Measurements from ENCODE around the gene IL36RN. TPM values are rescaled to one million over a fixed set of nuclear protein-coding genes. Genes with fewer than 3 reads are reported as not detected.

IL36RN gene
- total and polyA plus RNA-seq, 12 donors: not detected

DNA sequence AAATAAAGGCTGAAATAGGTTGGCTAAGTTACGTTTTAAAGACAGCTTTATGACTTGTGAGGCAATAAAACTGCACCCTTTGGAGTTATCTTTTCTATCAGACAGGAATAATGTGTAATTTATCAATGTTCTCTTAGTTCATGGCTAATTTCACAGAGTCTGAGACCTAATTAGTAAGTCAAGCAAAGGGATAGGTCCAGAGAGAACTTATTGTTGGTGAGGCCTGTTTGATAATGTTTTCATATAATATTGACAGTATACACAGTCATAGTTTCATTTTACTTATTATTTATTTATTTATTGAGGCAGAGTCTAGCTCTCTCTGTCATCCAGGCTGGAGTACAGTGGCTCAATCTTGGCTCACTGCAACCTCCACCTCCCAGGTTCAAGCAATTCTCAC, 1.9 kb upstream of the IL36RN start:
- Histone ChIP-seq H3K4me3 (no peak overlapping the region), H3K4me1 (replicated peaks in 1 of 2) (no peaks in the 10 kb centered on the region), H3K36me3 (replicated peaks in 1 of 2) (no peaks in the 10 kb centered on the region), H3K27ac (no peak overlapping the region), H3K9me3 (replicated peaks in 1 of 3) (no peaks in the 10 kb centered on the region), H3K27me3 (peaks cover 3% of the 10 kb centered on the region)
- 62 to 74% (median 66%) methylated on average over 1 of the region's 1 CpG for WGBS, 4 donors
- TF ChIP-seq, protein P1, sequence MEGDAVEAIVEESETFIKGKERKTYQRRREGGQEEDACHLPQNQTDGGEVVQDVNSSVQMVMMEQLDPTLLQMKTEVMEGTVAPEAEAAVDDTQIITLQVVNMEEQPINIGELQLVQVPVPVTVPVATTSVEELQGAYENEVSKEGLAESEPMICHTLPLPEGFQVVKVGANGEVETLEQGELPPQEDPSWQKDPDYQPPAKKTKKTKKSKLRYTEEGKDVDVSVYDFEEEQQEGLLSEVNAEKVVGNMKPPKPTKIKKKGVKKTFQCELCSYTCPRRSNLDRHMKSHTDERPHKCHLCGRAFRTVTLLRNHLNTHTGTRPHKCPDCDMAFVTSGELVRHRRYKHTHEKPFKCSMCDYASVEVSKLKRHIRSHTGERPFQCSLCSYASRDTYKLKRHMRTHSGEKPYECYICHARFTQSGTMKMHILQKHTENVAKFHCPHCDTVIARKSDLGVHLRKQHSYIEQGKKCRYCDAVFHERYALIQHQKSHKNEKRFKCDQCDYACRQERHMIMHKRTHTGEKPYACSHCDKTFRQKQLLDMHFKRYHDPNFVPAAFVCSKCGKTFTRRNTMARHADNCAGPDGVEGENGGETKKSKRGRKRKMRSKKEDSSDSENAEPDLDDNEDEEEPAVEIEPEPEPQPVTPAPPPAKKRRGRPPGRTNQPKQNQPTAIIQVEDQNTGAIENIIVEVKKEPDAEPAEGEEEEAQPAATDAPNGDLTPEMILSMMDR (IDR thresholded peaks at IDR 0.05): no peak
- TF ChIP-seq POLR2A (IDR thresholded peaks at IDR 0.05): no peak
- no peak for DNase-seq
- intact Hi-C loops (cut with DNase I): no loop called here

DNA sequence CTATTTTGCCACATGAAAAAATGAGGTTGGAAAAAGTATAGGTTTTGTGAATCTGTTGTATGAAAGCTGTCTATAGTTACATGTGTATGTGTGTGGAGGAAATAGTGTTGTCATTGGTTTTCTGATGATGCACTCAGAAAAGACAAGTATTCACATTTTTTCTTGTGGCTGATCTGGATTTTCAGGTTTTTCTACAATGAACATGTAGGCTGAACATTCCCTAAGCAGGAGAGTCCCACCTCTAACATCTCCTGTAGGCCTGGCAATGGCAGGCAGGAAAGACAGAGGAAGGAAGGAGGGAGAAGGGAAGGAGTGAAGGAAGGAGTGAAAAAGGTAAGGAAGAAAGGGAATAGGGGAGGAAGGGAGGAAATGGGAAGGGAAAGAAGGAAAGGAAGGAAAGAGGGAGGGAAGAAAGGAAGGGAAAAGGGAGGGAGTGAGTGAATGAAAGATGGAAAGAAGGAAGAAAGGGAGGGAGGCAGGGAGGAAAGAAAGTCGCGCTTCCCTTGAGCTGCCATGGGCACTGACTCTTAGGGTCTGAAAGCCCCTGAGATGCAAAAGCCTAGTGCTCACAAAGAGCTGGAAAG, 495 bp upstream of the IL36RN start:
- no peaks in the 10 kb centered on the region for H3K9me3 ChIP-seq (replicated peaks in 1 of 3)
- H3K27ac ChIP-seq: no peak overlapping the region
- H3K4me1 ChIP-seq (replicated peaks in 1 of 2): no peaks in the 10 kb centered on the region
- intact Hi-C loops (cut with DNase I): no loop called here
- H3K27me3 ChIP-seq: peaks cover 4% of the 10 kb centered on the region
- H3K36me3 ChIP-seq (replicated peaks in 1 of 2): no peaks in the 10 kb centered on the region
- H3K4me3 ChIP-seq: no peak overlapping the region
- no peak for DNase-seq
- TF ChIP-seq POLR2A (IDR thresholded peaks at IDR 0.05): no peak
- TF ChIP-seq, protein P1 (IDR thresholded peaks at IDR 0.05): no peak
- WGBS, 4 donors: 47 to 69% (median 59%) methylated on average over 2 of the region's 2 CpGs

DNA sequence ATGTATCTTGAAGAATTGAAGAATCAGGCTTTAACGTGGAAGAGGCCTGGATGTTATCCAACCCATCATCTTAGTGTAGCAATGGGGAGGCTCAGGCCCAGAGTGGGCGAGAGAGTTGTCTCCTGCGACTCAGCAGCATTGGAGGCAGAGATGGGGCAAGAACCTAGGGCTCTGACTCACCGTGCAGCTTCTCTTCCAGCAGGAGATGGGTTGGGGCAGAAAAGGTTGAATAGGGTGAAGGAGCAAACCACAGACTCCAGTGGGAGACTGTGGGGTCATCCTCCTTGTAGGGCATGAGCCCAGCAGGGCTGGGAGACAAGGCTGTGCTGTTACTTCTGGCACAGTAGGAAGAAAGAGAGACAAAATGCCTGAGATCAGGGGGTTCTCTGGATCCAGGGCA, 1.4 kb downstream of the IL36RN start:
- Histone ChIP-seq H3K27me3 (peaks cover 4% of the 10 kb centered on the region), H3K27ac (no peak overlapping the region), H3K4me1 (replicated peaks in 1 of 2) (no peaks in the 10 kb centered on the region), H3K9me3 (replicated peaks in 1 of 3) (no peaks in the 10 kb centered on the region), H3K4me3 (no peak overlapping the region), H3K36me3 (replicated peaks in 1 of 2) (no peaks in the 10 kb centered on the region)
- WGBS, 4 donors: 68 to 86% (median 72%) methylated on average over 4 of the region's 4 CpGs
- no peak for DNase-seq
- intact Hi-C loops (cut with DNase I): no loop called here
- TF ChIP-seq, protein P1 (IDR thresholded peaks at IDR 0.05): no peak
- no peak for TF ChIP-seq POLR2A (IDR thresholded peaks at IDR 0.05)

DNA sequence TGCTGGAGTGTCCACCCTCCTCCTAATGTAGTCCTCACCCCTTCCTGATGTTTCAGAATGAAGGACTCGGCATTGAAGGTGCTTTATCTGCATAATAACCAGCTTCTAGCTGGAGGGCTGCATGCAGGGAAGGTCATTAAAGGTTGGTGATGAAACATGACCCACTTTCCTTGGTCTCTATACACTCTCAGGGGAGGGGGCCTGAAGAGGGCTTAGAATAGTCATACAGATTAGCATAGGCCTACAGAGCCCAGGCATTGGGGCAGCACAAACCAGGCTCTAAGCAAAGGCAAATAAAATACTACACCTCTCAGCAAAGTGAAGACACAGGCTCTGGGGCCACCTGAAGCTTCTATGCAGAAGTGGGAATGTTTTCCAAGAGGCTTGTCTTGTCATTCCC, 1.8 kb downstream of the IL36RN start:
- DNase-seq: no peak
- Histone ChIP-seq H3K27ac (no peak overlapping the region), H3K4me3 (no peak overlapping the region), H3K27me3 (peaks cover 4% of the 10 kb centered on the region), H3K4me1 (replicated peaks in 1 of 2) (no peaks in the 10 kb centered on the region), H3K36me3 (replicated peaks in 1 of 2) (no peaks in the 10 kb centered on the region), H3K9me3 (replicated peaks in 1 of 3) (no peaks in the 10 kb centered on the region)
- TF ChIP-seq, protein P1 (IDR thresholded peaks at IDR 0.05): no peak
- TF ChIP-seq POLR2A (IDR thresholded peaks at IDR 0.05): no peak
- intact Hi-C loops (cut with DNase I): no loop called here
- WGBS, 4 donors: 56 to 73% (median 64%) methylated on average over 1 of the region's 1 CpG

Data from adrenal gland (tissue), 12 donors.